Omental fat pad (tissue), 4 donors: Measurements from ENCODE around the gene CDC6. TPM values are rescaled to one million over a fixed set of nuclear protein-coding genes. Genes with fewer than 3 reads are reported as not detected.

Experiments used
- ATAC-seq: fragments of 150-250 bp; one replicate; pipeline ENCODE4 v1.9.1; 2016; ENCODE audit warnings: mild to moderate bottlenecking, moderate library complexity; ENCODE audit not compliant: low FRiP score
- DNase-seq: peaks from one replicate; pipeline ENCODE4 v3.0.0-alpha.2; 2019; ENCODE audit warnings: low spot score
- total RNA-seq, 4 donors: library from RNA; depleted of rRNA; stranded (reverse); fragments of >200 nt; gene quantifications; one replicate each; pipeline ENCODE4 v1.1.0, GENCODE V29; 2016
- TF ChIP-seq, protein P1 (sequence below), 3 donors: fragments of 450-650 bp; IDR thresholded peaks; one replicate each; pipeline ENCODE4 v1.5.1; 2016 to 2017; ENCODE audit warnings: antibody characterized with exemption in 3 of 3, mild to moderate bottlenecking in 3 of 3, moderate library complexity in 2 of 3

CDC6 gene
- total RNA-seq, 4 donors from 2014 or later: 0.56 to 4.3 (median 1.7) TPM

DNA sequence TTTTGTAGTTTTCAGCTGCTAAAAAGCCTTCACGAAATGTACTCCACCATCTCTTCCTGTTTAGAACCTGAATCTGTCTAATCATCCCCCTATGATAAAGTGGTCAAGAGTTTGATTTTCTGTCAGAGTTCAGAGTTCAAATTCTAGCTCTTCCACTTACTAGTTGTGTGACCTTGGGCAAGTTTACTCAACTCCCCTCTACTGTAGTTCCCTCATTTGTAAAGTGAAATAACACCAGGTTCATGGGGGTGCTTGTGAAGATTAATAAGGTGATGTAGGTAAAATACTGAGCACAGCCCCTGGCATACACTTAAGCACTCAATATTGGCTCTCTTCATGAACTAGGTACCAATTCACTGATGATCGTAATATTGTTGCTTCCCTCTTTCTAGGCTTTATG lies 1.2 kb upstream of the CDC6 start:
- DNase-seq (no peak), ATAC-seq (no peak)
- TF ChIP-seq, protein P1, sequence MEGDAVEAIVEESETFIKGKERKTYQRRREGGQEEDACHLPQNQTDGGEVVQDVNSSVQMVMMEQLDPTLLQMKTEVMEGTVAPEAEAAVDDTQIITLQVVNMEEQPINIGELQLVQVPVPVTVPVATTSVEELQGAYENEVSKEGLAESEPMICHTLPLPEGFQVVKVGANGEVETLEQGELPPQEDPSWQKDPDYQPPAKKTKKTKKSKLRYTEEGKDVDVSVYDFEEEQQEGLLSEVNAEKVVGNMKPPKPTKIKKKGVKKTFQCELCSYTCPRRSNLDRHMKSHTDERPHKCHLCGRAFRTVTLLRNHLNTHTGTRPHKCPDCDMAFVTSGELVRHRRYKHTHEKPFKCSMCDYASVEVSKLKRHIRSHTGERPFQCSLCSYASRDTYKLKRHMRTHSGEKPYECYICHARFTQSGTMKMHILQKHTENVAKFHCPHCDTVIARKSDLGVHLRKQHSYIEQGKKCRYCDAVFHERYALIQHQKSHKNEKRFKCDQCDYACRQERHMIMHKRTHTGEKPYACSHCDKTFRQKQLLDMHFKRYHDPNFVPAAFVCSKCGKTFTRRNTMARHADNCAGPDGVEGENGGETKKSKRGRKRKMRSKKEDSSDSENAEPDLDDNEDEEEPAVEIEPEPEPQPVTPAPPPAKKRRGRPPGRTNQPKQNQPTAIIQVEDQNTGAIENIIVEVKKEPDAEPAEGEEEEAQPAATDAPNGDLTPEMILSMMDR (IDR thresholded peaks at IDR 0.05): no peak

DNA sequence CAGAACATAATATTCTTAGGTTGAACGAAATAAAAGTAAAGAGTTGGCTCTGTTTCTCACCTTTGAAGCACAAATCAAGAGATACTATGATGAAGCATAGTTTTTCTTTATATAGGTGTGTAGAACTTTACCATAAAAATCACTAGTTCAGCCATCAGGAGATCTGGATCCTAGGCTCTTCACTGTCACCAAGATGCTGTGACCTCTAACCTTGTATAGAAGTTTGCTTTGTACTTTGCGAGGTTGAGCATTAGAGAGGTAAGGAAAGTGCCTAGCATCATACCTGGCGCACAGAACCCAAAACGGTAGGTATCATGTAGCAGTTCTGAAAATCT lies 553 bp upstream of the CDC6 start:
- no peak for ATAC-seq
- TF ChIP-seq, protein P1 (IDR thresholded peaks at IDR 0.05): no peak

DNA sequence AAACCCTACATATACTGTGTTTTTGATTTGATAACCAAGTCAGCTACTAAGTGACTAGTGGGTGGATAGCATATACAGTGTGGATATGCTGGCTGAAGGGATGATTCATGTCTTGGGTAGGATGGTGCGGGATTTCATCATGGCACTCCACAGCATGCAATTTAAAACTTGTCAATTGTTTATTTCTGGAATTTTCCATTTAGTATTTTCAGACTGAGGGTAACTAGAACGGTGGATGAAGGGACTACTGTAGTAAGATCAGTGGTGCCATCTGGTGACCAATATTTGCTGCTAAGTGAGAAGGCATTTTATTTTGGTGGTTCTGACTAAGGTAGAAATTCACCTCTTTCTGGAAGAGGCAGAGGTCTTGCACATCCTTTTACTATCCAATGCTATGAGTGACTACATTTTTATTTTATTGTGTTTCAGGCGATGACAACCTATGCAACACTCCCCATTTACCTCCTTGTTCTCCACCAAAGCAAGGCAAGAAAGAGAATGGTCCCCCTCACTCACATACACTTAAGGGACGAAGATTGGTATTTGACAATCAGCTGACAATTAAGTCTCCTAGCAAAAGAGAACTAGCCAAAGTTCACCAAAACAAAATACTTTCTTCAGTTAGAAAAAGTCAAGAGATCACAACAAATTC lies 3.1 kb downstream of the CDC6 start:
- TF ChIP-seq, protein P1 (IDR thresholded peaks at IDR 0.05): no peak
- no peak for DNase-seq
- peak; percentile 69 for ATAC-seq

More for the DNA sequence above, 553 bp upstream of the CDC6 start:
- DNase-seq: no peak

DNA sequence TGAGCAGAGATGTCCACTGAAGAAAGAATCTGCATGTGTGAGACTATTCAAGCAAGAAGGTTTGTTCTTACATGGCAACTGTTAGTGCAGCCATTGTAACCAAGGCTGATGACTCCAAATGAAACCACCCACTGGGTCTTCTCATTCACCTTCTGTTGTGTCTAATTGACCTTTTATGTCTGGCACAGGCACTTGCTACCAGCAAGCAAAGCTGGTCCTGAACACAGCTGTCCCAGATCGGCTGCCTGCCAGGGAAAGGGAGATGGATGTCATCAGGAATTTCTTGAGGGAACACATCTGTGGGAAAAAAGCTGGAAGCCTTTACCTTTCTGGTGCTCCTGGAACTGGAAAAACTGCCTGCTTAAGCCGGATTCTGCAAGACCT lies 3.6 kb downstream of the CDC6 start:
- no peak for DNase-seq
- no peak for ATAC-seq
- TF ChIP-seq, protein P1 (IDR thresholded peaks at IDR 0.05): no peak

DNA sequence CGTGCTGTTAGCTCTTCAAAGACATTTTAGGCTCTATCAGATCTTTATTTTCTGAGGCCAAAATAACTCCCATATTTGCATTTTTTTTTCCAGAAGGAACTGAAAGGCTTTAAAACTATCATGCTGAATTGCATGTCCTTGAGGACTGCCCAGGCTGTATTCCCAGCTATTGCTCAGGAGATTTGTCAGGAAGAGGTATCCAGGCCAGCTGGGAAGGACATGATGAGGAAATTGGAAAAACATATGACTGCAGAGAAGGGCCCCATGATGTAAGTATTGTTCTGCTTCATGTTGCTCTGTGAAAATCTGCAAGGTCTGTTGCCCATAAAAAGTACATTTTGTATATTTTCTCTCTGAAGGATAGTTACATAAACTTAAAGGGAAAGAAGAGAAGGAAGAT lies 5.7 kb downstream of the CDC6 start:
- no peak for DNase-seq
- no peak for ATAC-seq
- TF ChIP-seq, protein P1 (IDR thresholded peaks at IDR 0.05): no peak

DNA sequence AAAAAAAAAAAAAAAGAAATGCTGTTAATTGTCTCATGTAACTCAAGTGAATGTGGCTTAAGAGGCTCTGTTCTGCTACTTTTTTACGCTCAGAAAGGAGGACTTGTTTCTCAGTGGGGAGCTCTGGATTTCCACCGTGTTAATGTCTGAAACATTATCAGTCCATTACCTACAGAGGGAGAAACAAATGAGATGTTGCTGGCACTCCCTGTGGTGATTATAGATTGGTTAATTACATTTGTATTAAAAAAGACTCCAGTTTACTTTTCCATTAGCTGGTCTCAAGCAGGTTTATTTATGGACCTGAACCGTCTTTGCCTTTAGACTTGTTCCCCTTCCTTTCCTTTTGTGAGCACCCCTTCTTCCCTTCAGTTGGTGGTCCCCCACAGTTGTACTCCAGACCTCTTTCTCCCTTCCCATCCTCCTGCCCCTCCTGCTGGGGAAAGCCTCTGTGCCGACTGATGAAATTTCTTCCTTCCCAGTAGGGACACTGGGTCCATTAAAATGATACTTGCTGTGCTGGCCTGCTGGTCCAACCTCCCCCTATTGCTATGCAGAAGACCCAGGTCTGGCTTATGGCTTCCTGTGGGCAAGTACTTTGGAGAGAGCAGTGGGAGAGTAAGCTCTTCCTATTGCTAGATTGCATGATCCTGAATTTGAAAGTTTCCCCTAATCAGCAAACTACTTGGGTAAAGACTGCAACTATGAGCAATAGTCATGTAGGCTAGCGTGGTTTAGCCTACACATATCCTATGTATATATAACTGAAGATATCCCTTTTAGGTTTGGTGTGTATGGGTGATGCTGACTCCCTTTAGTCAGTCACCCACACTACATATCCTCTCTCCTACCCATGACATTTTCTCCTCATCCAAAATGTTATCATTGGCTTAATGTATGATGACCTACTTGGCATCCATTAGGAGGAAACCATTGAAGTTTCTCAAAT lies 8.1 kb downstream of the CDC6 start:
- DNase-seq: no peak
- ATAC-seq: no peak
- TF ChIP-seq, protein P1 (IDR thresholded peaks at IDR 0.05): no peak
